Activated CD4-positive, alpha-beta T cell treated with anti-CD3 and anti-CD28 coated beads for 36 hours (primary cell): ENCODE measurements around the gene ABR. TPM values are rescaled to one million over a fixed set of nuclear protein-coding genes. Genes with fewer than 3 reads are reported as not detected.
"Not testable (repeated sequence)": the region's sequence is repeated elsewhere in the genome, so short reads cannot be mapped to it uniquely, and the experiment has no call there.

Experiments used
- ATAC-seq: fragments of 200-7000 bp; cut with Tn5 transposase; one replicate; pipeline ENCODE4 v1.10.0; 2021; ENCODE audit warnings: mild to moderate bottlenecking, moderate library complexity
- CTCF ChIA-PET: fragments of 350-600 bp; sonication (Branson Sonifier 250); formaldehyde crosslinking; loops from one replicate; lab custom pipeline; 2021; ENCODE audit warnings: antibody characterized with exemption; lab: Charles Lee
- POLR2A ChIA-PET: fragments of 350-600 bp; sonication (Branson Sonifier 250); formaldehyde crosslinking; loops from one replicate; lab custom pipeline; 2021; ENCODE audit warnings: antibody characterized with exemption, inconsistent platforms; lab: Charles Lee
- DNase-seq: peaks from one replicate; pipeline ENCODE4 v3.0.0-alpha.2; 2020
- H3K27ac Mint-ChIP-seq: one replicate; pipeline ENCODE4 v1.8.0; 2021; ENCODE audit warnings: mixed read lengths
- H3K27me3 Mint-ChIP-seq: one replicate; pipeline ENCODE4 v1.8.0; 2021; ENCODE audit warnings: mixed read lengths
- H3K36me3 Mint-ChIP-seq: one replicate; pipeline ENCODE4 v1.8.0; 2021; ENCODE audit warnings: low read depth, mixed read lengths
- H3K4me1 Mint-ChIP-seq: one replicate; pipeline ENCODE4 v1.8.0; 2021; ENCODE audit warnings: mixed read lengths
- H3K4me3 Mint-ChIP-seq: one replicate; pipeline ENCODE4 v1.8.0; 2021; ENCODE audit warnings: mild to moderate bottlenecking, moderate library complexity, mixed read lengths
- H3K9me3 Mint-ChIP-seq: one replicate; pipeline ENCODE4 v1.8.0; 2021; ENCODE audit warnings: low read depth, mixed read lengths
- intact Hi-C, 2 experiments: fragments of 100-400 bp; cut with DNase I in 1 of 2; cut with micrococcal nuclease in 1 of 2; formaldehyde crosslinking; loops; one replicate each; pipeline versions ENCODE4 v1.14.2 to v1.15.1; 2022 to 2024; cut with DNase I, micrococcal nuclease
- total RNA-seq, 2 experiments: library from RNA; stranded (reverse); gene quantifications; one replicate each; pipeline ENCODE4 v1.2.3, GENCODE V29; 2021

The ABR gene
- total RNA-seq, 2 experiments from 2014 or later: 45.2 to 50.5 TPM

GRCh38 chr17:1087381-1088241 is 92.2 kb downstream of the ABR start:
- ATAC-seq: no peak
- Mint-ChIP-seq H3K27ac (no peak overlapping the region), H3K36me3 (peaks cover 17% of the 10 kb centered on the region), H3K4me1 (no peaks in the 10 kb centered on the region), H3K4me3 (no peak overlapping the region), H3K9me3 (no peaks in the 10 kb centered on the region), H3K27me3 (no peaks in the 10 kb centered on the region)
- ChIA-PET CTCF (no interaction called here), POLR2A (no interaction called here)
- DNase-seq: peak; percentile 42
- intact Hi-C loops: no loop called here

- intact Hi-C loops: no loop called here
- CTCF ChIA-PET: interaction anchor here (0.5 to 0.6 kb wide), 3 partner anchors 11 to 23 kb away, joined by 3 read pairs; no protein-coding TSS in a partner anchor
- POLR2A ChIA-PET: no interaction called here
These were observed 96.2 kb downstream of the ABR start for GRCh38 chr17:1083451-1084187.

DNA sequence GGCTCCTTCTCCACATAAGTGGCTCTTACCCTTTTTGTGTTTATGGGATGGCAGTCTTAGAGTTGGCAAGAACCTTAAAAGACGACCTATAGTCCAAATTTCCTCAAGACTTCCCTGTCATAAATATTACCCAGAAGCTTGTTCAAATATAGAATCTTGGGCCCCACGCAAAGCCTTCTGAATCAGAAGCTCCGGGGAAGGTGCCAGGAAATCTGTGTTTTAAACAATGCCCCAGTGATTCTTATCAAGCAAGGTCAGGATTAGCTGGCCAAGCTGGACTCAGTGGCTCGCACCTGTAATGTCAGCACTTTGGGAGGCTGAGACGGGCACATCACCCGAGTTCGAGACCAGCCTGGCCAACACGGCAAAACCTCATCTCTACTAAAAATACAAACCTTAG is 97.2 kb downstream of the ABR start:
- H3K4me3 Mint-ChIP-seq: no peak overlapping the region
- POLR2A ChIA-PET: interaction anchor here (0.6 kb wide), 1 partner anchor 70 kb away, joined by 5 read pairs; no protein-coding TSS in a partner anchor
- ATAC-seq: no peak
- H3K9me3 Mint-ChIP-seq: no peaks in the 10 kb centered on the region
- H3K27me3 Mint-ChIP-seq: no peaks in the 10 kb centered on the region
- DNase-seq: no peak
- H3K36me3 Mint-ChIP-seq: peaks cover 16% of the 10 kb centered on the region
- no peak overlapping the region for H3K27ac Mint-ChIP-seq
- intact Hi-C loops: no loop called here
- H3K4me1 Mint-ChIP-seq: peaks cover 3% of the 10 kb centered on the region
- CTCF ChIA-PET: no interaction called here

More at GRCh38 chr17:1083451-1084187, 96.2 kb downstream of the ABR start:
- Mint-ChIP-seq H3K36me3 (peaks cover 16% of the 10 kb centered on the region), H3K4me1 (peaks cover 3% of the 10 kb centered on the region), H3K27ac (no peak overlapping the region), H3K27me3 (no peaks in the 10 kb centered on the region), H3K9me3 (no peaks in the 10 kb centered on the region), H3K4me3 (no peak overlapping the region)
- DNase-seq: no peak
- ATAC-seq: no peak

DNA sequence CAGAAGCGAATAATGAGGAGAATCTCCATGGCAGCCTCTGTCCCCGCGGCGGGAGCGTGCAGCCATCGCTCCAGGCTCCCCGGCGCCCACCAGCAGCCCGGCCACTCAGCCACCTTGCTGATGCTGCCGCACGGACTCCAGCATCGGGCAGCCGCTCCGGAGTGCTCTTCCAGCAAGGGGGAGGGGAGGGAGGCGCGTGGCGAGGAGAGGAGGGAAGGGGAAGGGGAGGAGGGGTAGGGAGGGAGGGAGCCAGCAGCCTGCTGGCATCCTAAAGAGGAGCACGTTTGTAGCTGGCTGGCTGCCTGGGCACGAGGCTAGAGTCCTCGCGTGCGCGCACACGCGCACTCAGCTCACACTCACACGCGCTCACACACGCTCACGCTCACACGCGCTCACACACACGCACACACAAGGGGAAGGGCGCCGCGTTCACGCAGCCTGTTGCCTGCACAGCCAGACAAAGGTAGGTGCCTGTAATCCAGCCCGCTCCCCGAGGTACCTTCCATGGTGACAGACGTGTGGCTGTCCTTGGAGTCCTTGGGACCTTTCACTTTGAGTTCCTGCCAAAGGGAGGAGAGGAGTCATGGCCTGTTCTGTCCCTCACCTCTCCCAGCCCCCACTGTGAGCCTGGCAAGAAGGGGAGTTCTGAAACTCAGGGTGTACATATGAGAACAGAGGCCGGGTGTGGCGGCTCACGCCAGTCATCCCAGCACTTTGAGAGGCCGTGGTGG is 100.8 kb downstream of the ABR start:
- Mint-ChIP-seq H3K4me3 (no peak overlapping the region), H3K9me3 (no peaks in the 10 kb centered on the region), H3K27ac (no peak overlapping the region), H3K4me1 (peaks cover 3% of the 10 kb centered on the region), H3K36me3 (peaks cover 13% of the 10 kb centered on the region), H3K27me3 (no peaks in the 10 kb centered on the region)
- intact Hi-C loops: no loop called here
- ChIA-PET POLR2A (no interaction called here), CTCF (no interaction called here)
- ATAC-seq: no peak
- no peak for DNase-seq

DNA sequence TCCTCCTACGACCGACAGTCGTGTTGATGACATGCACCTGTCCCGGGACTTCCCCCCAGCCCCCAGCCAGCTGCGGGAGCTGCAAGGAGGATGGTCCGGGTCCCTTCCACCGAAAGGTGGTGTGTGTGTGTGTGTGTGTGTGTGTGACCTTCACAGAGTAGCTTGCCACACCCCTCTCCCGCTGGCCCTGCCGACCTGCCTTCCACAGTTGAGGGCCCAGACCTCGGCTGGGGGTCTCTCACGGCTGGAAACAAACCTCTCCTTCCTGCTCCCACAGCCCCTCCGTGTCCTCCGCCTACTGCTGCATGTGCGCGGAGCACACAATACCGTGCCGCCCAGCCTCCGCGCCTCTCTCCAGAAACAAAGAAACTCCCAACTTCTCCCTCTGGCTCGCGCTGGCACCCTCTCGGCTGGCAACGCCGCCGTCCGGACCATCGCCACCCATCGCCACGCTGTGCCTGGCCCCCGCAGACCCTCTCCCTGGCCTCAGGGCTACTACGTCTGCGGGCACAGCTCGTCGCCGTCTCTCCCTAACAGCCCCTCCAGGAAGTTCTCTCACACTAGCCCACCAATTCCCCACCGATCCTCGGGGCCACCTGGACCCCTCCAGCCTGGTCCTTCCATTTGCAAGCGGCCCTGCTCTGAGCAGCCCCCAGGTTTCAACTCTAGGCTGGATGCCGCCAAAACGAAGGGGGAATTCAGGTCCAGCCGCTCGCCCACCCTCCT is 101.6 kb downstream of the ABR start:
- ChIA-PET POLR2A (no interaction called here), CTCF (interaction anchor here (1.2 kb wide), 1 partner anchor 8 kb away, joined by 3 read pairs; no protein-coding TSS in a partner anchor)
- ATAC-seq (no peak), DNase-seq (no peak)
- no peak overlapping the region for H3K27ac Mint-ChIP-seq
- no peaks in the 10 kb centered on the region for H3K9me3 Mint-ChIP-seq
- H3K4me3 Mint-ChIP-seq: no peak overlapping the region
- no peaks in the 10 kb centered on the region for H3K27me3 Mint-ChIP-seq
- intact Hi-C loops: no loop called here
- peaks cover 3% of the 10 kb centered on the region for H3K4me1 Mint-ChIP-seq
- H3K36me3 Mint-ChIP-seq: peaks cover 7% of the 10 kb centered on the region

DNA sequence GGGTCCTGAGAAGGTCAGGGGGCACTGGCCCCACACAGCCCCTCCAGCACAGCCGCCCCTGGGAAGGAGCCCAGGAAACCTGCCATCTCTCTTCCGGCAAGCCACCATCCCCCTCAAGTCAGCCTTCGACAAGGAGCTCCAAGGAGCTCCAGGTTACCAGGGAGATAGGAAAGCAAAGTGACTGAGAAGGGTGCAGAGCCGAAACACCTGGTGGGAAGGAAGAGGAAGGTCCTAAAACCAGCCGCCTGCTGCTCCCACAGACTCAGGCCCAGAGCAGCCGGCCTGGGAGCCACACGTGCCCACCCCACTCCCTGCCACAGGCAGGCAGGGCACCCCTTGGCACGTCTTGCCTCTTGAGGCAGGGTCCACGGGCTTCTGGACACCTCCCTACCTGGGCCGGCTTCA is 102.2 kb downstream of the ABR start:
- no peak overlapping the region for H3K4me3 Mint-ChIP-seq
- H3K36me3 Mint-ChIP-seq: peaks cover 5% of the 10 kb centered on the region
- ChIA-PET POLR2A (no interaction called here), CTCF (interaction anchor here (1.2 kb wide), 1 partner anchor 9 kb away, joined by 3 read pairs; no protein-coding TSS in a partner anchor)
- H3K9me3 Mint-ChIP-seq: no peaks in the 10 kb centered on the region
- DNase-seq (no peak), ATAC-seq (no peak)
- H3K4me1 Mint-ChIP-seq: peaks cover 3% of the 10 kb centered on the region
- intact Hi-C loops: no loop called here
- H3K27me3 Mint-ChIP-seq: no peaks in the 10 kb centered on the region
- H3K27ac Mint-ChIP-seq: no peak overlapping the region

DNA sequence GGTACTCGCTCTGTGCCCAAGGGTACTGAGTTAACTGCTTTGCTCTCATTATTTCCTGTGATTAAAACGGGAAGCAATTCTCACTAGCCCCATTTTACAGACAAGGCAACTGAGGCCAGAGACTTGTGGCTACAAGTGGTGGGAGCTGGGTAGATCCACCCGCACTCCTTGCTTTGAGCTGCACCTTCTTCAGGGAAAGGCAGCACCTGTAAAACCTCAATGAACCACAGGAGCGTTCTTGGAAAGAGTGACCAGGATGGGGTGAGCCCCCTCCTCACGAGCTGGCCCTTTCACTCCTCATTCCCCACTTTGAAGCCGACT is 102.8 kb downstream of the ABR start:
- no peaks in the 10 kb centered on the region for H3K27me3 Mint-ChIP-seq
- H3K36me3 Mint-ChIP-seq: peaks cover 7% of the 10 kb centered on the region
- peaks cover 3% of the 10 kb centered on the region for H3K4me1 Mint-ChIP-seq
- no peak overlapping the region for H3K4me3 Mint-ChIP-seq
- DNase-seq (no peak), ATAC-seq (no peak)
- no peaks in the 10 kb centered on the region for H3K9me3 Mint-ChIP-seq
- ChIA-PET CTCF (interaction anchor here (1.2 kb wide), 1 partner anchor 9 kb away, joined by 3 read pairs; no protein-coding TSS in a partner anchor), POLR2A (no interaction called here)
- no peak overlapping the region for H3K27ac Mint-ChIP-seq
- intact Hi-C loops: no loop called here

DNA sequence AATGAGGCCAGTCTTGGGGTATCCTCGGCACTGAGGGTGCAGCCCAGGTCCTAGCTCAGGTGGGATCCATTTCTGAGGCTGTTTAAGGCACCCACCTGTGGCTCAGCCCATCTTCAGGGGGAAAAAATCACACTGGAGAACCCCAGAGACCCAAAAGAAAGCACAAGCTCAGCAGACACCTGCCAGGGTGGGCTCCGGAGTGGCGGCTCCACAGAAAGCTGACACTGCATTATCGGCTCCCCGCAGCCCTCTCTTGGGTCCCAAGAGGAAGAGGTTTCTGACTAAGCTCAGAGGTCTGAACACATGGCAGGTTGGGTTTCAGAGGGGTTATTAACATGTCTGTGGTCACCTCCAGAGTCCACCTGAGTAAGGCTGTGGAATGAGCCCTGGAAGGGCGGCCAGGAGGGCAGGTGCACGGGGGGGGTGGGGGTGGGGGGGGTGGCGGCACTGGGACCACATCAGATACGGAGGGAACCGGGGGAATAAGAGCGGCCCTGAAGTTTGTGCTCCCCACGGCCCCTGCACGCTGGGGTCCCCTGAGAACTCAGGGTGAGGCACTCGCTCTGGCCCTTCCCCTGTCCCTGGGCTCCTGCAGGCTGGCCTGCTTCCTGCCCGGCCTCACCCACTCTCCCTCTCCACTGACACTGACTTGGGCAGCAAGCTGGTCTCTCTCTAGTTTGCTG is 103.3 kb downstream of the ABR start:
- Mint-ChIP-seq H3K4me3 (no peak overlapping the region), H3K36me3 (peaks cover 7% of the 10 kb centered on the region), H3K4me1 (peaks cover 3% of the 10 kb centered on the region), H3K27me3 (no peaks in the 10 kb centered on the region), H3K9me3 (no peaks in the 10 kb centered on the region), H3K27ac (no peak overlapping the region)
- no peak for ATAC-seq
- no peak for DNase-seq
- intact Hi-C loops: no loop called here
- CTCF ChIA-PET: no interaction called here
- POLR2A ChIA-PET: no interaction called here

GRCh38 chr17:1074886-1075605 is 104.7 kb downstream of the ABR start:
- H3K36me3 Mint-ChIP-seq: peaks cover 10% of the 10 kb centered on the region
- POLR2A ChIA-PET: no interaction called here
- no peak overlapping the region for H3K27ac Mint-ChIP-seq
- intact Hi-C loops: no loop called here
- no peak for ATAC-seq
- CTCF ChIA-PET: no interaction called here
- H3K9me3 Mint-ChIP-seq: no peaks in the 10 kb centered on the region
- no peak overlapping the region for H3K4me3 Mint-ChIP-seq
- no peak for DNase-seq
- no peaks in the 10 kb centered on the region for H3K27me3 Mint-ChIP-seq
- no peaks in the 10 kb centered on the region for H3K4me1 Mint-ChIP-seq

DNA sequence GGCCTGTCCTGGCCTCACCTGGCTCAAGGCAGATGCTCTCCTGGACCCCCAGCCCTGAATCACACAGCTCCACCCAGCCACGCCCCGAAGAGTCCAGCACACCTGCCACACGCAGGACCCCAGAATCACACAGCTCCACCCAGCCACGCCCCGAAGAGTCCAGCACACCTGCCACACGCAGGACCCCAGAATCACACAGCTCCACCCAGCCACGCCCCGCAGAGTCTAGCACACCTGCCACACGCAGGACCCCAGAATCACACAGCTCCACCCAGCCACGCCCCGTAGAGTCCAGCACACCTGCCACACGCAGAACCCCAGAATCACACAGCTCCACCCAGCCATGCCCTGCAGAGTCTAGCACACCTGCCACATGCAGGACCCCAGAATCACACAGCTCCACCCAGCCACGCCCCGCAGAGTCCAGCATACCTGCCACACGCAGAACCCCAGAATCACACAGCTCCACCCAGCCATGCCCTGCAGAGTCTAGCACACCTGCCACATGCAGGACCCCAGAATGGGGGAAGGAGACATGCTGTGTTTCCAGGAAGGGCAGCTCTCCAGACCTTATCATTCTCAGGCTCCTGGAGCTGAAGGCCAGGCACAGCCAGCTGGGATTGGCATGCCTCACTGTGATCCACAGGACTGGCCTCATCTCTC is 105.7 kb downstream of the ABR start:
- H3K27me3 Mint-ChIP-seq, H3K9me3 Mint-ChIP-seq, CTCF ChIA-PET, intact Hi-C loops, H3K4me1 Mint-ChIP-seq, H3K36me3 Mint-ChIP-seq, H3K27ac Mint-ChIP-seq, POLR2A ChIA-PET, DNase-seq, H3K4me3 Mint-ChIP-seq, ATAC-seq: not testable (repeated sequence)
